Panc1 (cell line): Measurements from ENCODE around the gene SPATA20. TPM values are rescaled to one million over a fixed set of nuclear protein-coding genes. Genes with fewer than 3 reads are reported as not detected.

Experiments
- ATAC-seq: fragments of 200-7000 bp; cut with Tn5 transposase; 2 replicates; pipeline ENCODE4 v1.9.1; 2020; ENCODE audit warnings: mild to moderate bottlenecking, moderate library complexity
- BruUV-seq: library from RNA; stranded (reverse); fragments of 400-500 nt; replicated peaks from 2 replicates; lab custom pipeline; 2021; lab: Mats Ljungman, UMichigan
- CTCF ChIA-PET: fragments of 300-600 bp; sonication (Branson Sonifier 250); formaldehyde crosslinking; loops from one replicate; lab custom pipeline; 2022; ENCODE audit warnings: antibody characterized with exemption; lab: Charles Lee
- POLR2A ChIA-PET: fragments of 300-600 bp; sonication (Branson Sonifier 250); formaldehyde crosslinking; loops from one replicate; lab custom pipeline; 2022; ENCODE audit warnings: antibody characterized with exemption; lab: Charles Lee
- DNase-seq: peaks from one replicate; pipeline ENCODE4 v3.0.0-alpha.2; 2010; ENCODE audit warnings: low read depth, low spot score
- H3K27ac ChIP-seq: 2 replicates; pipeline ENCODE4 v1.5.1; 2011; ENCODE audit warnings: mild to moderate bottlenecking, low read length, inconsistent platforms
- H3K27me3 ChIP-seq: fragments of 200-500 bp; sonication (Bioruptor generic); 2 replicates; pipeline ENCODE4 v1.6.0; 2014; ENCODE audit warnings: low read length, inconsistent platforms; ENCODE audit not compliant: control insufficient read depth, insufficient read depth
- H3K36me3 ChIP-seq: fragments of 200-500 bp; sonication (Bioruptor generic); 2 replicates; pipeline ENCODE4 v1.5.1; 2014; ENCODE audit warnings: inconsistent platforms, mild to moderate bottlenecking, low read length, moderate library complexity; ENCODE audit not compliant: control insufficient read depth, insufficient read depth
- H3K4me1 ChIP-seq: 2 replicates; pipeline ENCODE4 v1.5.1; 2011; ENCODE audit warnings: inconsistent platforms, mild to moderate bottlenecking, low read length, moderate library complexity; ENCODE audit not compliant: control insufficient read depth, insufficient read depth
- H3K4me3 ChIP-seq, 2 experiments: 2 replicates each; pipeline ENCODE4 v1.5.1; 2011 to 2012; ENCODE audit warnings: low read depth in 2 of 2, low read length in 2 of 2, mild to moderate bottlenecking in 2 of 2, inconsistent platforms in 1 of 2, moderate library complexity in 1 of 2
- H3K9me3 ChIP-seq: fragments of 200-500 bp; sonication (Bioruptor generic); 2 replicates; pipeline ENCODE4 v1.5.1; 2014; ENCODE audit warnings: low read depth, mild to moderate bottlenecking, inconsistent platforms, low read length, moderate library complexity; ENCODE audit not compliant: control insufficient read depth, insufficient read depth
- POLR2AphosphoS5 ChIP-seq: IDR thresholded peaks from 2 replicates; pipeline ENCODE4 v1.6.1; 2012; ENCODE audit warnings: mild to moderate bottlenecking, low read depth, low read length, moderate library complexity
- REST ChIP-seq, 2 experiments: IDR thresholded peaks; 2 replicates each; pipeline ENCODE4 v1.6.1; 2011 to 2012; ENCODE audit warnings: low read depth in 2 of 2, control low read depth in 1 of 2, low read length in 1 of 2, mild to moderate bottlenecking in 1 of 2, moderate library complexity in 1 of 2; ENCODE audit not compliant: insufficient read depth in 1 of 2
- SIN3A ChIP-seq: IDR thresholded peaks from 2 replicates; pipeline ENCODE4 v1.6.1; 2012; ENCODE audit warnings: low read depth, mild to moderate bottlenecking, low read length, moderate library complexity, borderline replicate concordance; ENCODE audit not compliant: insufficient read depth
- TCF7L2 ChIP-seq: IDR thresholded peaks from 2 replicates; pipeline ENCODE4 v1.6.1; 2011; ENCODE audit warnings: mild to moderate bottlenecking, low read depth, low read length, inconsistent platforms
- in situ Hi-C: cut with HindIII; loops from 2 replicates; pipeline ENCODE4 v1.10.0; 2016; ENCODE audit warnings: low sequenced_read_pairs, low pct_unique_long_range_greater_than_20kb
- intact Hi-C: fragments of 100-400 bp; cut with micrococcal nuclease; formaldehyde crosslinking; loops from one replicate; pipeline ENCODE4 v1.10.0; 2022; ENCODE audit not compliant: unreplicated experiment
- total RNA-seq: library from RNA; stranded (reverse); gene quantifications from one replicate; pipeline ENCODE4 v1.2.1, GENCODE V29; 2021; ENCODE audit not compliant: unreplicated experiment
- TF ChIP-seq, protein P1 (sequence below): fragments of 450-650 bp; IDR thresholded peaks from 2 replicates; pipeline ENCODE4 v1.5.1; 2017; ENCODE audit warnings: mild to moderate bottlenecking

The SPATA20 gene
- total RNA-seq, 1 experiment from 2014 or later: 82.2 TPM

- TF ChIP-seq SIN3A: no peak
- TF ChIP-seq REST (IDR thresholded peaks at IDR 0.05; ENCODE audit: insufficient read depth in 1 of 2, low read depth in 2 of 2, low read length in 1 of 2): no peak
- TF ChIP-seq TCF7L2: no peak
- TF ChIP-seq, protein P1, sequence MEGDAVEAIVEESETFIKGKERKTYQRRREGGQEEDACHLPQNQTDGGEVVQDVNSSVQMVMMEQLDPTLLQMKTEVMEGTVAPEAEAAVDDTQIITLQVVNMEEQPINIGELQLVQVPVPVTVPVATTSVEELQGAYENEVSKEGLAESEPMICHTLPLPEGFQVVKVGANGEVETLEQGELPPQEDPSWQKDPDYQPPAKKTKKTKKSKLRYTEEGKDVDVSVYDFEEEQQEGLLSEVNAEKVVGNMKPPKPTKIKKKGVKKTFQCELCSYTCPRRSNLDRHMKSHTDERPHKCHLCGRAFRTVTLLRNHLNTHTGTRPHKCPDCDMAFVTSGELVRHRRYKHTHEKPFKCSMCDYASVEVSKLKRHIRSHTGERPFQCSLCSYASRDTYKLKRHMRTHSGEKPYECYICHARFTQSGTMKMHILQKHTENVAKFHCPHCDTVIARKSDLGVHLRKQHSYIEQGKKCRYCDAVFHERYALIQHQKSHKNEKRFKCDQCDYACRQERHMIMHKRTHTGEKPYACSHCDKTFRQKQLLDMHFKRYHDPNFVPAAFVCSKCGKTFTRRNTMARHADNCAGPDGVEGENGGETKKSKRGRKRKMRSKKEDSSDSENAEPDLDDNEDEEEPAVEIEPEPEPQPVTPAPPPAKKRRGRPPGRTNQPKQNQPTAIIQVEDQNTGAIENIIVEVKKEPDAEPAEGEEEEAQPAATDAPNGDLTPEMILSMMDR: peak; percentile 50; the same call in 1 of the 2 replicates
- TF ChIP-seq POLR2AphosphoS5: no peak
- CTCF ChIA-PET: no interaction called here
- POLR2A ChIA-PET: interaction anchor here (0.7 kb wide), 1 partner anchor 171 kb away, joined by 3 read pairs; no protein-coding TSS in a partner anchor
- intact Hi-C loops: loop anchor here (5.0 kb wide), 1 partner anchor 52 kb away; no protein-coding TSS in a partner anchor
- H3K27me3 ChIP-seq: no peaks in the 10 kb centered on the region
- BruUV-seq: no TSS peak
- peaks cover 38% of the 10 kb centered on the region for H3K4me1 ChIP-seq
- H3K36me3 ChIP-seq: no peaks in the 10 kb centered on the region; the same call in 1 of the 2 replicates
- ATAC-seq (peak; percentile 79), DNase-seq (no peak)
- H3K27ac ChIP-seq: peak overlapping the region; percentile 40
- in situ Hi-C loops: no loop called here
- H3K9me3 ChIP-seq: no peaks in the 10 kb centered on the region
- peak overlapping the region; percentile 16 to 34 for H3K4me3 ChIP-seq
Observed at GRCh38 chr17:50534222-50534978, 12.6 kb upstream of the SPATA20 start.

DNA sequence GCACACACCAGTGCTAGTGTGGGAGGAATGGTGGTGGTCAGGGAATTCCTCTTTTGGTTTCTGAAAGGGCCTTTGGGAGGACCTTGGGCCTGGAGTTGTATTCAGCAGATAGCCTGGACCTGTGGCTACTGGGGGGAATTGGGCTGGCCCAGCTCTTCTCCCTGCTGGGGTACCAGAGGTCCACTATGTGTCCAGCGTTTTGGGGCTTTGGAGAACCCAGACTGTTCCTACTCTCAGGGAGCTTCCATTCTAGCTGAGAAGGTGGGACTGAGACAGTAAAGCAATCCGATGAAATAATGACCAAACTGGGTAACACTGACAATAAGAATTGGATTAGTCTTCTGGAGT is 12.0 kb upstream of the SPATA20 start:
- intact Hi-C loops: loop anchor here (5.0 kb wide), 1 partner anchor 53 kb away; no protein-coding TSS in a partner anchor
- peak overlapping the region; percentile 23; the same call in 1 of the 2 replicates for H3K27ac ChIP-seq
- ATAC-seq: no peak

More for the DNA sequence above, 12.0 kb upstream of the SPATA20 start:
- peaks cover 38% of the 10 kb centered on the region for H3K4me1 ChIP-seq
- DNase-seq: no peak
- BruUV-seq: no TSS peak
- no peaks in the 10 kb centered on the region for H3K27me3 ChIP-seq
- H3K9me3 ChIP-seq: no peaks in the 10 kb centered on the region
- CTCF ChIA-PET: no interaction called here
- no peak overlapping the region for H3K4me3 ChIP-seq
- POLR2A ChIA-PET: no interaction called here
- H3K36me3 ChIP-seq: no peaks in the 10 kb centered on the region; the same call in 1 of the 2 replicates
- in situ Hi-C loops: no loop called here
- TF ChIP-seq SIN3A (no peak), TCF7L2 (no peak), REST (IDR thresholded peaks at IDR 0.05; ENCODE audit: insufficient read depth in 1 of 2, low read depth in 2 of 2, low read length in 1 of 2) (no peak), POLR2AphosphoS5 (no peak)
- TF ChIP-seq, protein P1: no peak
